Muscle of arm (tissue), 14 donors: ENCODE measurements around the gene CLEC1B. TPM values are rescaled to one million over a fixed set of nuclear protein-coding genes. Genes with fewer than 3 reads are reported as not detected.
"Not testable (repeated sequence)": the region's sequence is repeated elsewhere in the genome, so short reads cannot be mapped to it uniquely, and the experiment has no call there.

Experiments
- DNase-seq: peaks from one replicate; pipeline ENCODE4 v3.0.0-alpha.2; 2013
- long read RNA-seq, 11 donors: transcript quantifications; one replicate each; lab custom pipeline, GENCODE V29; 2026
- polyA plus RNA-seq, 12 donors: library from polyadenylated mRNA; unstranded; fragments of 120-200 nt; gene quantifications; one replicate each; pipeline ENCODE4 v1.2.1, GENCODE V29; 2013; ENCODE audit not compliant: insufficient read length in 12 of 12

The CLEC1B gene
- under 1 TPM in 6 of 12 donors, not detected in 6; 0.13 to 0.36 (median 0.31) TPM for polyA plus RNA-seq
- long read RNA-seq, donor 1, result 0 reads
- long read RNA-seq, donor 2, result 0 reads
- long read RNA-seq, donor 3, result 0 reads
- long read RNA-seq, donor 4, result 0 reads
- long read RNA-seq, donor 5, result 0 reads
- long read RNA-seq, donor 6, result 0 reads
- long read RNA-seq, donor 7, result 0 reads
- long read RNA-seq, donor 8, result 0 reads
- long read RNA-seq, donor 9, result 0 reads
- long read RNA-seq, donor 10, result 0 reads
- long read RNA-seq, donor 11, result 0 reads

DNA sequence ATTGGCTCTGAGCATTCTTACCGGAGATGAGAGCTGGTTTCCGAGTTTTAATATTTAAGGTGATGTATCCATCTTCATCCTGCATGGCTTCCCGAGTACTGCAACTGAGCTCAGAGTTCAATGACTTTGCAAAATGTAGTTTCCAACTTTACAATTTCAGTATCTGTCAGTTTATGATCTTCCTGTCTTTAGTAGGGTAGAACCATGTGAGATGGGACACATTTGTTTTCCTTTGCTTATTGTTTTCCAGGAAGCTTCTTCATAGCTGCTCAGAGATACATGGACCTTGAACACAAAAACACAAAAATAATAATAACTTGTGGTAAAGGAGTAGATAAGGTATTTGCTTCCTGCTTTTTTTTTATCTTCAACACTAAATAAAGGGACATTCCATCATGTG, at the start of gene CLEC1B:
Gene CLEC1B, minus strand, starts transcription at position 106 of the 400 bp plus-strand sequence. Its CDS starts 21 bp downstream, at position 85.
- DNase-seq, result no peak

DNA sequence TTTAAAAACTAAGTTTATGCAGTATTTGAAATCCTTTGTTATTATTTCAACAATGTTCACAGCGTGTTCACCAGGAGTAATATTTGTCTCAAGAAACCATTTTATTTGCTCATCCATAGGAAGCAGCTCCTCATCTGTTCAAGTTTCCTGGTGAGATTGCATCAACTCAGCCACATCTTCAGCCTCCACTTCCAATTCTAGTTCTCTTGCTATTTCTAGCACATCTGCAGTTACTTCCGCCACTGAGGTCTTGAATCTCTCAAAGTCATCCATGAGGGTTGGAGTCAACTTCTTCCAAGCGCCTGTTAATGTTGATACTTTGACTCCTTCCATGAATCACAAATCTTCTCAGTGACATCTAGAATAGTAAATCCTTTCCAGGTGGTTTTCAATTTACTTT, 49.6 kb upstream of the CLEC1B start:
- no peak for DNase-seq

DNA sequence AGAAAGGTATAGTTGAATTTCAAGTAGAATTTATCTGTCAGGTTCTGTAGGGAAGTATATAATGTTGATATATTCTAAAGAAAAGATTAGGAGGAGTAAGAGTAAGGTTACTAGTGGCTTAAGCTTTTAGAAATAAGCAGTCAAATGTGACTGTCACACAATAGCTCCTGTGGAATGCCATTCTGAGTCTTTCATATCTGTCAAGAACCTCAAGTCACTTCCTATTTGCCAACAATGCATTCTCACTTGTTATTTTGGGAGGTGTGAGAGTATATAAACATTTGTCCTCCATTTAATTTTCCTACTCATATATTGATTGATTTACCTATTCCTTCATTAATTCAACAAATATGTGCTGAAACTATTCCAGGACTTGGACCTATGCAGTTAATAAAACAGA, 43.2 kb upstream of the CLEC1B start:
- DNase-seq, result no peak

GRCh38 chr12:10033783-10034545, 35.0 kb upstream of the CLEC1B start:
- DNase-seq, result peak; percentile 15

DNA sequence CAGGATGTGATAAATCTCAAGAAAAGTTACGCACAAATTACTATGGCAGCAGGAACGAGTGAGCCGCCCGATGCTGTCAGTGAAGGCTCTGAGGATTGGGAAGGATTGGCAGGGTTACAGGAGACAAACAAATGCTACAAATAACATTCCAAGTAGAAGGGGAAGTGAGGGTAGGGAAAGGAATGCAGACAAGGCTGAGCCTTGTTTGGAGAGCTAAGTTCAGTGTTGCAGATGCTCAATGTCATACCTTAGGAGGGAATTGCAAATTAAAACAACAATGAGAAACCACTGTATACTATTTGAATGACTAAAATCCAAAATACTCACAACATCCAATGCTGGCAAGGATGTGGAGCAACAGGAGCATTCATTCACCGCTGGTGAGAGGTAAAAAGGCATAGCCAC, 32.9 kb upstream of the CLEC1B start:
- DNase-seq, result no peak

- DNase-seq, result no peak
Observed at GRCh38 chr12:10031321-10031720, 32.4 kb upstream of the CLEC1B start.

GRCh38 chr12:10030446-10030845, 31.5 kb upstream of the CLEC1B start, which contains the start of gene CLEC9A:
TSS of gene CLEC9A (plus strand) at chr12:10030682. CDS start at chr12:10052688, 22,006 bp downstream.
- DNase-seq, result no peak

GRCh38 chr12:10027721-10028120, 28.8 kb upstream of the CLEC1B start:
- DNase-seq, result no peak

GRCh38 chr12:10027311-10027710, 28.4 kb upstream of the CLEC1B start:
- no peak for DNase-seq

GRCh38 chr12:10026666-10027065, 27.7 kb upstream of the CLEC1B start:
- DNase-seq, result not testable (repeated sequence)

DNA sequence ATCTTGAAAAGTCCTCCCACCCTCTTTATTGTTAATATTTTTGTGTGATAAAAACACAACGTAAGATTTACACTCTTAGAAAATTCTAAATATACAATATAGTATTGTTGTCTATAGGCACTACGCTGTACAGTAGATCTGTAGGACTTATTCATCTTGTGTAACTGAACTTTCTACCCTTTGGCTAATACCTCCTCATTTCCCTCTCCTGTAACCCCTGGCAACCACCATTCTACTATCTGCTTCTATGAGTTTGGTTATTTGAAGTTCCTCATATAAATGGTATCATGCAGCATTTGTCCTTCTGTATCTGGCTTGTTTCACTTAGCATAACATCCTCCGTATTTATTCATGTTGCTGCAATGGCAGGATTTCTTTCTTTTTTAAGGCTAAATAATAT, 26.3 kb upstream of the CLEC1B start:
- no peak for DNase-seq

- DNase-seq, result no peak
Observed at GRCh38 chr12:10021342-10021741, 22.4 kb upstream of the CLEC1B start.

DNA sequence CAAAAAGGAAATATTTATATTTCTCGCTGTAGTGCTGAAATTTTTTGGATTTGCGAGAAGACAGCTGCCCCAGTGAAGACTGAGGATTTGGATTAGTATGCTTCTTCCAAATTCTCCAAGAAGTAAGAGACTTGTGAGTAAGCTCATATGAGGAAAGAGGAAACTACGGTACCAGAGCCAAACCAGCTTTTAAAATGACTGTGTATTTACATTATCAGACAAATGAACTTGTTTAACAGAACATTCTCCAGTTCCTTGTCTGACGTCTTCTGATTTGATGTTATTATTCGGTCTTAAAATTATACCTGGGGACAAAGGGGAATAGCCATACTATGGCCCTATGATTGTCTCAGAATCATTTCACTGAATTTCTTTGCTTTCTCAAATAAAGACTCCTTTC, 19.5 kb upstream of the CLEC1B start:
- DNase-seq, result no peak

DNA sequence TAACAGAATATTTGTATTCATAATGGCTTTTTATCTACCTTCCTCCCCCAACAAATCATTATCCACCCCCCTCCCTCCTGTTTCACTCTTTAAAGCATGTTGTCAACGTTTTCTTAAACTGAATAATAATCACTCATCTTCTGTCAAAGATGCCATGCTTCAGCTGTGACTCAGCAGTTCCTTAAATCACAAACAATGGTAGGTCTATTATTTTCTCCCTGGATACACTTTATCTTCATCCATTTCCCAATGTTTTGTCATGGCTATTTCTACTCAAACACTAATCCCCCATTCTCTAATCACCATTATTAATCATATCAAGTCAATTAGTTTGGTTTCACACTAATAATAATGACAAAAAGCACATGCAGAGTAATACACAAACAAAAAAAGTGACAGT, 18.0 kb upstream of the CLEC1B start:
- no peak for DNase-seq

DNA sequence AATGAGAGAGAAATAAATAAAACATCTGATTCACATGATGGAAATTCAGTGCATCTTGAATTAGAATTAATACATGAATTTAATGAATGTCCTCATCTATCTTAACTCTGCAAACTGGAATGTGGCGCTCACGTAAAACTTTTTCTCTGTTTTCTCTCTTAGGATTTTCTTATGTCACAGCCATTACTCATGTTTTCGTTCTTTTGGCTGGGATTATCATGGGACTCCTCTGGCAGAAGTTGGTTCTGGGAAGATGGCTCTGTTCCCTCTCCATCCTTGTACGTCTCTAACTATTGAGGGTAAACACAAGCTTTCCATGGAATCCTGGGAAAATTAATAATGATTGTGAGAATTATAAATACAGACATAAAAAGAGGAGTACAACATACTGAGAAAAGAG, 16.5 kb upstream of the CLEC1B start:
- no peak for DNase-seq

- no peak for DNase-seq
Observed at GRCh38 chr12:10012630-10013330, 13.9 kb upstream of the CLEC1B start.

DNA sequence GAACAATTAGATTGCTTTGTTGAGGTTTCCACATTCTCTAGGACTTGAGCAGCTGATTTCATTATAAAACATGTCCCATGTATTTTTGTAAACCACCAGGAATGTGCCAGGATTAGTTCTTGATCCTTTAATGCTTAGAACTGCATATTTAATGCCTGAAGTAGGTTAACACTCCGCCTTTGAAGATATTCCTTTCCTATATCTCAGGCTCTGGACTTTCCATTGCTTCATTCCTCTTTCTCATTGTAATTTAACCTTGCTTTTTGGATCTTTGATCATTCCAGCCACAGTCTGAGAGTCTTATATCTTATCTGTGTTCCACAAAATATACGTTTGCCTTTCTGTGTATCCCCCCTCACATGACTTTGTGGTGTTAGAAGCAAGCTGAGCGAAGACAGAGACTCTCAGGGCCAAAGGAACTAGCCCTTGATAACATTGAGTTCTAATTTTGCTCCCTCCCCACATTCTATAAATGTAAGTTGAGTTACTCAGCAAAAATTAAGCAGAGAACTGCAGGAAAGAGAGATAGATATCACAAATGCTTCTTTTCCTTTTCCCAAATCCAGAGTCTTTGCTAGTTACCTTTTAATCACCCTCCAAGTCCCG, 2.4 kb upstream of the CLEC1B start:
- no peak for DNase-seq

GRCh38 chr12:9992296-9992695, 6.6 kb downstream of the CLEC1B start:
- DNase-seq, result no peak

GRCh38 chr12:9991876-9992275, 7.0 kb downstream of the CLEC1B start:
- DNase-seq, result no peak

DNA sequence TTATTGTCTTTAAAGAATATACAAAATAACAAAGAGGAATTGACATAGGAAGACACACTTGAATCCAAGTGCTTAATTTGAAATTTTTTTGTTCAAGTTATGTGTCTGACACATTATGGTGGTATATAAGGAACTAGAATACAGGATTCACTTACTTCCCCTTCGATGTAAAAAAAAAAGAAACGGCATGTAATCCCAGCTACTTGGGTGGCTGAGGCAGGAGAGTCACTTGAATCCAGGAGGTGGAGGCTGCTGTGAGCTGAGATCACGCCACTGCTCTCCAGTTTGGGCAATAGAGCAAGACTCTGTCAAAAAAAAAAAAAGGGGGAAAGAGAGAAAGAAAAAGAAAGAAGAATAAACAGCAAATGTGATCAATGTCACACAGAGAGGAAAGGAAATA, 18.8 kb downstream of the CLEC1B start:
- no peak for DNase-seq

- no peak for DNase-seq
Observed at GRCh38 chr12:9977916-9978315, 21.0 kb downstream of the CLEC1B start.

- DNase-seq, result not testable (repeated sequence)
Observed at GRCh38 chr12:9976626-9977025, 22.3 kb downstream of the CLEC1B start.
